Activated CD4-positive, alpha-beta T cell treated with anti-CD3 and anti-CD28 coated beads for 4 hours (primary cell): Measurements from ENCODE around the gene CDH2.
"Not testable (repeated sequence)": the region's sequence is repeated elsewhere in the genome, so short reads cannot be mapped to it uniquely, and the experiment has no call there.

Source experiments
- DNase-seq, 2 donors: peaks; one replicate each; pipeline ENCODE4 v3.0.0-alpha.2; 2020

Gene CDH2

GRCh38 chr18:27976806-27977408 lies 200.0 kb downstream of the CDH2 start:
- DNase-seq = no peak

DNA sequence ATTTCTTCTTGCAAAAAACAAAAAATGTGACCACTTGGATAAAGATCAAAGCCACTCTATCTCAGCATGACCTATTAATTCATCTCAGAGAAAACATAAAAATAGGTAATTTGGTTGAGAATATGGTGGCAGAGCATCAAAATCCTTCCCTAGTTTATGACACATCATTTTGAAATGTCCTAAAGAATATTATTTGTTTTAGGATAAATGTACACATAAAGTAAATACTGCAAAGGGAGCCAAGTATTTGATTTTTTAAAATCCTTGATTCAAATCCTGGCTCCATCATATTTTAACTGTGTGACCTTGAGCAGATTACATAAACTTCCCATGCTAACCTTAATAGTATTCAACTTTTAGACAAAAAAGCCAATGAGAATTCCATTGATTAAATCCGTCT lies 206.6 kb downstream of the CDH2 start:
- DNase-seq = no peak

DNA sequence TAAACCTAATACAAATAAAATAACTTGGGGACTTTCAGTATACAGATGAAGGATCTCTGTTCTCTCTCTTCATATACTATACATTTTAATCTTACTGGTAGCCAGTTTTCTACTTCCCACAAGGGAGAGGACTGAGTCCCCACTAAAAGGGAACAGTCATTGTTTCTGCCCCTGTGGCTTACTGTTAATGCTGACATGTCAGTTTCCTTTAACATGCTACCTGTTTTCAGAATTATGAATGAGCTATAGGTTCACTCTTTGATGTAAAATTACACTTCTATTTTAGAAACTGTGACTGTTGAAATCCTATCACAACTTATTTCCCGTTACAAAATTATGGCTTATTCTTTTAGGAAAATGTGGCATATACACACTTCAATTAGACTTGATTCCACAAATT lies 207.7 kb downstream of the CDH2 start:
- no peak for DNase-seq

DNA sequence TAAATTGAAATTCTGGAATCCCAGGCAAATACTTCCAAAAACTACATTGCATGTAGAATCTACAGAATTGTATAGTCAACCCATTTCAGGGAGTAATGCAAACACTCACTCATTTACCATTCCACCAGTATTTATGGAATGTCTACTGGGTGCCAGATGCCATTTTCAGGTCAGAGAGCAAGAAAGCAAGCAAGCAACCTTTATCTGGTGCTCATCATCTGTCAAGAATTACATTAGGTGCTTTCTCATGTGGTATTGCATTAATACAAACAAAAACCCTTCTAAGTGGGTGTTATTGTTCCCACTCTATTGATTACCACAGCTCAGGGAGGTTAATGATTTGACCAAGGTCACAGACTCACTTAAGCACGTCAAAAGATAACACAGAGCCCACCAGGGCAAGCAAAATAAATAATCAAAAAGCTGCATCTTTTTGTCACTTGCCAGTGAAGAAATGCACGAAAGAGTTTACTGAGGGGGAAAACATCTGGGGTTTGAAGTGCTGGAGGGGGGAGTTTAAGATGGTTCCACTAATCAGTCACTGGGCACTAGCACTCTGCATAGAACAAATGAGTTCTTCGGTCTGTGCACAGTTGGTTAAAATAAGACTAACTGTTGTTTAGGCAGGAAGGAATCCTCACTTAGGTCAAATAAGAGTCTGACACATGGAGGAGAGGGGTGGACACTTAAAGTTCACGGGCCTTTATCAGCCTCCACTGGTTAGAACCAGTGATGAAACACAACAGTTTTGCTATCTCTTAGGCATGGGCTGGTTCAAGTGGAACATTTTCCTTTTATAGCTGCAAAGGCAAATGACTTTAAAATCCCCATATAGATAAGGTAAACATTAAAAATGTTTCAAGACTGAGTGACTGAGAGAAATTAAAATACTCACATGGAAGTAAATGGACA lies 208.8 kb downstream of the CDH2 start:
- DNase-seq = no peak

- DNase-seq = no peak
Measured at GRCh38 chr18:27966881-27967280, 210.0 kb downstream of the CDH2 start.

DNA sequence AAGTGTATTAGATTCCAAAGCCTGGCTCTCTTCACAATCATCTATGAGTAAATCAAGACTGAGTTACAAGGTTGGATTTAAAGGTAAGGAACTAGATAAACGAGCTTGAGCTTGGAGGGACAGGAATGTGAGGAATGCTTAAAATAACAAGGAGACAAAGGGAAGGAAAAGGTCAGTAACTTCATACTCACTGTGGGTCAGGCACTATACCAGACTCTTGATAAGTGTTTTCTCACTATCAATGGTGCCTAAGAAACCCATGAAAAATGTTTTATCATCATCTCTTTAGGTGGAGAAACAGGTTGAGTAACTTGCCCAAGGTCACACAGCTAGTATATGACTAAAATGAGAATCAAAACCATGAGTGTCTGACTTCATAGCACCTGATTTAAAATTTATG lies 212.1 kb downstream of the CDH2 start:
- DNase-seq = no peak

- DNase-seq = no peak
Measured at GRCh38 chr18:27959101-27959500, 217.8 kb downstream of the CDH2 start.

DNA sequence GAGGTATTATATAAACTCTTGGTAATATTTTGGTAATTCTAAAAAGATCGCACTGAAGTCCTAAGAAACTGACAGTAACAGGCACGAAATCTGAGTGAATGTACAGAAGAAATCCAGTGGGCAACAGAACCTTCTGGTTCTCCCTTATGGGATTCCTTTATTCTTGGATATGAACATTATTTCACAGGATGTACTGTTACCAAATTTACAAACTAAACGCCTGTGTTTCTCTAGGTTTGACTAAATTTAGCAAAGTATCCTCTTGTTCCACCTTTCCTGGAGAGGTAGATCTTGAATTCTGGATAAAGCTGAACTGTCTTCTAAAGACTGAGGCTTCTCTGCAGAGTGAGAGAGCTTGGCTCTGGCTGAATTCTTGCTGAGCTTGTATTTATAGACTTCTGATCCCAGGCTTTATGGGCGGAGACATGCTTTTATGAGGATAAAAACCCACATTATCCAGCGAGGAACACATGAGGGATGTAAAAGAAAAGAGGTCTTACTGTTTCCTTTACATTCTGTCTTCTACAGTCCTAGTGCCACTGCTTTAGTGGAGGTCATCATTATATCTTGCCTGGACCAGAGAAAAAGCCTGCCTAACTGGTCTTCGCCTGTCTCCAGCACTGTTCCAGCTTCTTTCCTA lies 220.8 kb downstream of the CDH2 start:
- no peak for DNase-seq

DNA sequence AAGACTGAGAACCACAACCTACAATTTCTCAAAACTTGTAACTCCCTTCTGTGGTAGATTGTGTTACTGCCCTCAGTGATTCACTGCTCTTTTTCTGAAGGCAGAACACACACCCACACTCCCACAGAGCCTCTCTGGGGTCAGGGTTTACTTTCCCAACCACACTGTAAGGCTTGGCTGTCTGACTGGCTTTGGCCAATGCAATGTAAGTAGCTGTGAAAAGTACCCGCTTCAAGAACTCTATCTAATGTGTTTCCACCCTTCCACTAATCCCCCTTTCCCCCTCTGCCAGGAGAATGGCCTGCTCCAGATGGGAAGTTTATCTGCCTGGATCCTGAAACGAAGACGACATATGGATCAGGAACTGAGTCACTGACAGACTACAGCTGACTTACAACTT lies 222.7 kb downstream of the CDH2 start:
- no peak for DNase-seq

DNA sequence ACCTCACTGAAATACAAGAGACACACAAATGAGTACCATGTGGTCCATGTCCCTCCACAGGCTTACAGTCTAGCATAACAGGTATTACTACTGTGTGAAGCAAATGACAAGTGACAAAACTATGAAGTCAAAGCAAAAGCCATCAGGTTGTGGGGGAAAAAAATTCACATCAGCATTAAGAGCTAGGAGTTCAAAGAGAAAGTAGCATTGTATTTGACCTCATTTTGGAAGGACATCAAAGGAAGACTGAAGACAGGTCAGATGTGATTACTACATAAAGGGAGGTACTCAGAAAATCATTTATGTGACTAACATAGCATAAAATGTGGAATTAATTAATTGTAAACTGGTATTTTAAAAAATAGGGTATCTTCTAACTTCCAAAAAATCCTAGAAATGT lies 224.2 kb downstream of the CDH2 start:
- DNase-seq = no peak

- DNase-seq = no peak
Measured at GRCh38 chr18:27950648-27951228, 226.2 kb downstream of the CDH2 start.

DNA sequence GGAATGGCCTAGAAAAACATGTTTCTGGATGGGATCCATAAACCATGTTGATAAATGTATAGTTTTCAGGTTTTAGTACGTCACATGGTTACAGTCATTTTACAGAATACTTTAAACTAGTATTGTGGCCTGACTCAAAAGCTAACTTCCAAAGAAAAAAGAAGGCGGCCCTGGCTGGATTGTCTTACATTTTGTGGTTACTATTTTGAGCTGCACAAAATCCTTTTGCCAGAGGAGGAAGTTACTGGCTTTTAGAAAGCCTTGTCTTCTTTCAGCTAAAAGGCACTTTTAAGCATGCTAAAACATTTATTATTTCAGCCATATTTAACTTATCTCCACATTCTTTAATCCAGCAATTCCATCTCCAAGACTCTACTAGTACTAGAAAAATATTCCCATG lies 227.9 kb downstream of the CDH2 start:
- no peak for DNase-seq

GRCh38 chr18:27942706-27943105 lies 234.2 kb downstream of the CDH2 start:
- no peak for DNase-seq

DNA sequence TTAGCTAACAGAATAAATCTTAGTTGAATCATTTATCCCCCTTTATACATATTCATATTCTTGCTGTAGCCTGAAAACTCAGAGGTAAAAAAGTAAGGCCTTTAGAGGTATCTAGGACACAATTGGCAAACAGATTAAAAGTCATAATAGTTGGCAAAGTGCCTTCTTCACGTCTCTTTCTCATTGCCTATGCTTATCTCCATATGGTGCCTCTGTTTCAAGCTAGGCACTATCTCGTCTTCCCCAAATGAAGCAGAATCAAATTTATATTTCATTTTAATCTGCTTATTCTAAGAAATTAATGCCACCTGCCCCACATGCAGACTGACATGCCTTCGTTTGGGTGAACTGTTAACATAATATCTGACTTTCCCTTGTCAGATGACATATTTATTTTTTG lies 245.4 kb downstream of the CDH2 start:
- no peak for DNase-seq

- no peak for DNase-seq
Measured at GRCh38 chr18:27922780-27923179, 254.2 kb downstream of the CDH2 start.

DNA sequence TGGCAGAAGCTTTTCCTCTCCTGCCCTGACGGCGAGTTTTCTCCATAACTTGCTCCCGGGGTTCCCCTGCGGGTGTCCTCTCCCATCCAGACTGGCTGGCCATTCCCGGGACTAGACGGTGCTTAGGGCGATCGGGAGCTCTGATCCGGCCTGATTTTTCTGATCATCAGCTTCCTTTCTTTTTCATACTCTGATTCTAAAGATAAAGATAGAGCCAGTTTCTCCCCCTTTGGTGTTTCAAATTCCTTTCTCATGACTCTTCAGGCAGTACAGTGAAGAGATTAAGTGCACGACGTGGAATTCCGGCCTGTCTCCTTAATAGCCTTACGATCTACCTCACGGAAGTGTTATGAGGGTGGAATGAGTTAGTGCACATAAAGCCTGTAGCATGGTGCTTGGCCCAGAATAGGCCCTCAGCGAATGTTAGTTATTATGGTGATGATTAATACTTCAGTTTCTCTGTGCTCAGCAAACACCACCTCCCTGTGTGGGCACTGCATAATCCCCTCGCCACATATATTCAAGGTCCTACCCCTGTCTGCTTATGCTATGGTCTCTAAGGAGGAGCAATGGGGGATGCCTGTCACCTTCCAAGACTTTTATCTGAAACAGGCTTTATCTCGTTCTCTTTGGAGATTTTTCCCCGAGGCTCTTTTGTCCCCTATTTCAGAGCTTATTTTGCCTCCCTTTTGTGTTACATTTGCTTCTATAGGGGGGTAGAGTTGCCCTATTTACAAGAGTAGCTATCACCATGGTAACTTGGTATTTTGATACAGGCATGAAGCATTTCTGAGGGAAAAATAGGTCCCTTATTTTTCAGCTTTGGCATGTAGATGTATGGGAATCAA lies 254.8 kb downstream of the CDH2 start:
- no peak for DNase-seq

DNA sequence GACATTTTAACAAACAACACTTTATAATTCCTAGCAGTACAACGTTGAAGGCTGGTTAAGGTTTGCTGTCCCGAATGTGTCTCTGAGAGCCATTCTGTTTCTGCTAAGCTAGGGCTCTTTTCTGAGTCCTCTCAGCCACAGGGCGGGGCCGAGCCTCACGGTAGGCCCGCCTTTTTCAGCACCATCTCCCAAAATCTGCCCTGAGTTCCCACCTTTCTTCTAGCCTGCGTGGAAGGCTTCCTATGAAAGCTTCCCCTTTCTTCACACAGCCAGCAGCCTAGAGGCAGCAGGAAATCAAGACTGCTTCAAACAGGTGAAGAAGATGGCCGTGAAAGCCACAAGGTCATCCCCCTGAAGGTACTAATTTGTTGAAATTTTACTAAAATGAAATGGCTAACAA lies 255.5 kb downstream of the CDH2 start:
- no peak for DNase-seq

- DNase-seq = no peak
Measured at GRCh38 chr18:27920836-27921235, 256.1 kb downstream of the CDH2 start.

GRCh38 chr18:27906189-27906588 lies 270.7 kb downstream of the CDH2 start:
- not testable (repeated sequence) for DNase-seq

DNA sequence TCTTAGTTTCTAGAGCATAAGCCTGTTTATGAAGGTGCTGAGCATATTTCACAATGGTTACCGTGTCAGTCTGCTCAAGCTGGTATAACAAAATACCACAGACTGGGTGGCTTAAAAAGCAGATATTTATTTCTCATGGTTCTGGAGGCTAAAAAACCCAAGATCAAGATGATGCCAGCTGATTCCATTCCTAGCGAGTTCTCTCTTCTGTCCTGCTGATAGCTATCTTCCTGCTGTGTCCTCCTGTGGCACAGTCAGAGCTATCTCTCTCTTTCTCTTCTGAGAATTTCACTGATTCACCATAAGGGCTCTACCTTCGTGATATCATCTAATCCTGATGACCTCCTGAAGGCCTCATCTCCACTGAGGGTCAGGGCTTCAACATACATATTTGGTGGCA lies 273.0 kb downstream of the CDH2 start:
- DNase-seq = no peak

- no peak for DNase-seq
Measured at GRCh38 chr18:27901424-27902226, 275.3 kb downstream of the CDH2 start.
